Measurements from ENCODE around the gene STON1. TPM values are rescaled to one million over a fixed set of nuclear protein-coding genes. Genes with fewer than 3 reads are reported as not detected.
A peak's percentile ranks its signal among the peaks of the same experiment; 100 is the strongest.

The STON1 gene
- total and polyA plus RNA-seq, 2 of the 4 experiments (the other 2 are of a cell fraction): 4.0 to 5.7 TPM

GRCh38 chr2:48633143-48633542, 103.2 kb downstream of the STON1 start:
- H2BK5ac ChIP-seq (ENCODE audit: low read depth, low read length, poor library complexity, severe bottlenecking): no peak overlapping the region
- no peak overlapping the region for H4K5ac ChIP-seq (ENCODE audit: low read depth, low read length)
- ATAC-seq (ENCODE audit: low read depth): no peak
- H4K20me1 ChIP-seq (ENCODE audit: insufficient read depth, low read length): no peaks in the 10 kb centered on the region
- dilution Hi-C loops (cut with HindIII; ENCODE audit: low sequenced_read_pairs, unreplicated experiment) (no loop called here), in situ Hi-C loops (cut with MboI; ENCODE audit: low sequenced_read_pairs) (no loop called here), intact Hi-C loops (cut with micrococcal nuclease) (no loop called here)
- H3K4me3 ChIP-seq (ENCODE audit: insufficient read depth, low read depth, low read length): no peak overlapping the region
- H3K9me1 ChIP-seq (ENCODE audit: insufficient read depth, low read length): no peaks in the 10 kb centered on the region
- DNase-seq: peak; percentile 22
- no peak overlapping the region for H3K9ac ChIP-seq (ENCODE audit: low read depth, low read length)
- 0% methylated on average over 1 of the region's 5 CpGs; no CpG with 5 or more reads in 1 of the 2 experiments for WGBS, 2 experiments (ENCODE audit: extremely low coverage in 2 of 2, insufficient read length in 1 of 2)
- H2BK20ac ChIP-seq (ENCODE audit: low read depth, low read length): no peak overlapping the region
- POLR2A ChIA-PET (ENCODE audit: unreplicated experiment): no interaction called here
- no peak overlapping the region for H2AFZ ChIP-seq (replicated peaks; ENCODE audit: low read length, poor library complexity)
- no peak overlapping the region for H2BK120ac ChIP-seq (ENCODE audit: low read depth, low read length)
- BruUV-seq (replicated peaks): no TSS peak
- H4K8ac ChIP-seq (ENCODE audit: low read depth in 2 of 2, low read length in 2 of 2): no peak overlapping the region
- H3K14ac ChIP-seq (replicated peaks; ENCODE audit: low read depth, low read length): no peak overlapping the region
- no peak overlapping the region for H2AK9ac ChIP-seq (replicated peaks; ENCODE audit: low read depth, low read length, poor library complexity)
- H3K4me1 ChIP-seq (ENCODE audit: control insufficient read depth, insufficient read depth, low read length): no peaks in the 10 kb centered on the region
- no peaks in the 10 kb centered on the region for H3K36me3 ChIP-seq (ENCODE audit: control insufficient read depth, insufficient read depth, low read length)
- no peak overlapping the region for H3K4ac ChIP-seq (ENCODE audit: low read depth, low read length)
- no peak overlapping the region for H3K18ac ChIP-seq (ENCODE audit: low read depth, low read length)
- no peak overlapping the region for H3K27ac ChIP-seq (ENCODE audit: insufficient read depth, low read length)
- no peak overlapping the region for H3K4me2 ChIP-seq (ENCODE audit: low read depth, low read length)
- no peaks in the 10 kb centered on the region for H3K9me3 ChIP-seq (ENCODE audit: control insufficient read depth, insufficient read depth, low read length)
- TF ChIP-seq BHLHE40 (IDR thresholded peaks at IDR 0.05; ENCODE audit: low read depth, low read length) (no peak), USF2 (IDR thresholded peaks at IDR 0.05; ENCODE audit: low read depth, low read length) (no peak), SMC3 (IDR thresholded peaks at IDR 0.05; ENCODE audit: low read depth, low read length) (no peak), POLR2A (IDR thresholded peaks at IDR 0.05; ENCODE audit: low read depth, low read length) (no peak), CEBPB (IDR thresholded peaks at IDR 0.05; ENCODE audit: low read depth, low read length) (no peak), MAZ (IDR thresholded peaks at IDR 0.05; ENCODE audit: borderline replicate concordance, low read depth, low read length) (no peak), NFE2L2 (IDR thresholded peaks at IDR 0.05; ENCODE audit: low read depth, low read length) (no peak), MXI1 (IDR thresholded peaks at IDR 0.05; ENCODE audit: borderline replicate concordance, low read depth, low read length) (no peak)
- H3K56ac ChIP-seq (ENCODE audit: extremely low read depth, insufficient read depth, low read length): no peak overlapping the region
- H3K23ac ChIP-seq (ENCODE audit: low read depth, low read length): no peak overlapping the region
- CTCF ChIA-PET: no interaction called here
- no peak overlapping the region for H4K91ac ChIP-seq (ENCODE audit: insufficient read depth, low read depth, low read length)
- H2AK5ac ChIP-seq (ENCODE audit: low read depth, low read length): no peak overlapping the region
- H3K79me1 ChIP-seq (ENCODE audit: low read depth in 1 of 2, low read length in 2 of 2): no peaks in the 10 kb centered on the region
- H2BK15ac ChIP-seq (ENCODE audit: low read depth, low read length): no peak overlapping the region
- no peaks in the 10 kb centered on the region for H3K27me3 ChIP-seq (ENCODE audit: control insufficient read depth, insufficient read depth, low read length)
